ENCODE data around the gene CDK16. TPM values are rescaled to one million over a fixed set of nuclear protein-coding genes. Genes with fewer than 3 reads are reported as not detected.

The CDK16 gene
- polyA plus RNA-seq, 1 of the 3 experiments (the other 2 are of a cell fraction) = 116 TPM

- 28% methylated on average over 2 of the region's 2 CpGs for WGBS (ENCODE audit: low lambda C conversion rate)
- no peak overlapping the region for H3K27ac ChIP-seq (ENCODE audit: low read depth in 2 of 2, low read length in 1 of 2)
- no peak for DNase-seq
- H3K79me2 ChIP-seq (ENCODE audit: insufficient read depth) = no peaks in the 10 kb centered on the region
- TF ChIP-seq, protein P1, sequence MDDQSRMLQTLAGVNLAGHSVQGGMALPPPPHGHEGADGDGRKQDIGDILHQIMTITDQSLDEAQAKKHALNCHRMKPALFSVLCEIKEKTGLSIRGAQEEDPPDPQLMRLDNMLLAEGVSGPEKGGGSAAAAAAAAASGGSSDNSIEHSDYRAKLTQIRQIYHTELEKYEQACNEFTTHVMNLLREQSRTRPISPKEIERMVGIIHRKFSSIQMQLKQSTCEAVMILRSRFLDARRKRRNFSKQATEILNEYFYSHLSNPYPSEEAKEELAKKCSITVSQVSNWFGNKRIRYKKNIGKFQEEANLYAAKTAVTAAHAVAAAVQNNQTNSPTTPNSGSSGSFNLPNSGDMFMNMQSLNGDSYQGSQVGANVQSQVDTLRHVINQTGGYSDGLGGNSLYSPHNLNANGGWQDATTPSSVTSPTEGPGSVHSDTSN (IDR thresholded peaks at IDR 0.05) = no peak
- TF ChIP-seq, protein P2, sequence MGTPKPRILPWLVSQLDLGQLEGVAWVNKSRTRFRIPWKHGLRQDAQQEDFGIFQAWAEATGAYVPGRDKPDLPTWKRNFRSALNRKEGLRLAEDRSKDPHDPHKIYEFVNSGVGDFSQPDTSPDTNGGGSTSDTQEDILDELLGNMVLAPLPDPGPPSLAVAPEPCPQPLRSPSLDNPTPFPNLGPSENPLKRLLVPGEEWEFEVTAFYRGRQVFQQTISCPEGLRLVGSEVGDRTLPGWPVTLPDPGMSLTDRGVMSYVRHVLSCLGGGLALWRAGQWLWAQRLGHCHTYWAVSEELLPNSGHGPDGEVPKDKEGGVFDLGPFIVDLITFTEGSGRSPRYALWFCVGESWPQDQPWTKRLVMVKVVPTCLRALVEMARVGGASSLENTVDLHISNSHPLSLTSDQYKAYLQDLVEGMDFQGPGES (IDR thresholded peaks at IDR 0.05; ENCODE audit: low read depth, low read length) = no peak
- no peak for TF ChIP-seq TAF1 (IDR thresholded peaks at IDR 0.05; ENCODE audit: borderline replicate concordance, low read depth, low read length)
- no peak for TF ChIP-seq RAD21 (IDR thresholded peaks at IDR 0.05; ENCODE audit: low read length)
- TF ChIP-seq, protein P3, sequence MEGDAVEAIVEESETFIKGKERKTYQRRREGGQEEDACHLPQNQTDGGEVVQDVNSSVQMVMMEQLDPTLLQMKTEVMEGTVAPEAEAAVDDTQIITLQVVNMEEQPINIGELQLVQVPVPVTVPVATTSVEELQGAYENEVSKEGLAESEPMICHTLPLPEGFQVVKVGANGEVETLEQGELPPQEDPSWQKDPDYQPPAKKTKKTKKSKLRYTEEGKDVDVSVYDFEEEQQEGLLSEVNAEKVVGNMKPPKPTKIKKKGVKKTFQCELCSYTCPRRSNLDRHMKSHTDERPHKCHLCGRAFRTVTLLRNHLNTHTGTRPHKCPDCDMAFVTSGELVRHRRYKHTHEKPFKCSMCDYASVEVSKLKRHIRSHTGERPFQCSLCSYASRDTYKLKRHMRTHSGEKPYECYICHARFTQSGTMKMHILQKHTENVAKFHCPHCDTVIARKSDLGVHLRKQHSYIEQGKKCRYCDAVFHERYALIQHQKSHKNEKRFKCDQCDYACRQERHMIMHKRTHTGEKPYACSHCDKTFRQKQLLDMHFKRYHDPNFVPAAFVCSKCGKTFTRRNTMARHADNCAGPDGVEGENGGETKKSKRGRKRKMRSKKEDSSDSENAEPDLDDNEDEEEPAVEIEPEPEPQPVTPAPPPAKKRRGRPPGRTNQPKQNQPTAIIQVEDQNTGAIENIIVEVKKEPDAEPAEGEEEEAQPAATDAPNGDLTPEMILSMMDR (IDR thresholded peaks at IDR 0.05) = no peak
- no peak overlapping the region for H2AFZ ChIP-seq (ENCODE audit: low read depth)
- ChIA-PET POLR2A (no interaction called here), CTCF (interaction anchor here (0.5 to 1.0 kb wide), 3 partner anchors 13 to 600 kb away, joined by 3 to 4 read pairs (median 3); no protein-coding TSS in a partner anchor)
- H3K36me3 ChIP-seq (replicated peaks in 1 of 2; ENCODE audit: control insufficient read depth in 1 of 2, insufficient read depth in 2 of 2, low read length in 1 of 2) = peaks cover 0 to 14% of the 10 kb centered on the region in 2 experiments
- no peaks in the 10 kb centered on the region for H4K20me1 ChIP-seq (ENCODE audit: insufficient read depth)
- peaks cover 42% of the 10 kb centered on the region; the same call in 1 of the 2 replicates for H3K27me3 ChIP-seq (ENCODE audit: insufficient read depth)
- no peaks in the 10 kb centered on the region for H3F3A ChIP-seq (replicated peaks; ENCODE audit: insufficient read depth)
- H3K4me1 ChIP-seq (ENCODE audit: control insufficient read depth in 1 of 2, insufficient read depth in 2 of 2, low read depth in 1 of 2, low read length in 1 of 2) = no peaks in the 10 kb centered on the region
- no peaks in the 10 kb centered on the region for H3K9me2 ChIP-seq
- no peaks in the 10 kb centered on the region for H3K9me3 ChIP-seq
- no peak overlapping the region for H3K4me3 ChIP-seq (ENCODE audit: low read depth in 2 of 2, low read length in 1 of 2)
- H3K4me2 ChIP-seq = no peak overlapping the region
- no peak overlapping the region for H3K9ac ChIP-seq
These were observed 41.4 kb upstream of the CDK16 start for GRCh38 chrX:47177079-47177478.

GRCh38 chrX:47178337-47178736, 40.1 kb upstream of the CDK16 start:
- Histone ChIP-seq H3K9me2 (no peaks in the 10 kb centered on the region), H3K4me2 (no peak overlapping the region), H3K36me3 (replicated peaks in 1 of 2; ENCODE audit: control insufficient read depth in 1 of 2, insufficient read depth in 2 of 2, low read length in 1 of 2) (peaks cover 0 to 16% of the 10 kb centered on the region in 2 experiments), H3K4me1 (ENCODE audit: control insufficient read depth in 1 of 2, insufficient read depth in 2 of 2, low read depth in 1 of 2, low read length in 1 of 2) (no peaks in the 10 kb centered on the region), H3K27me3 (ENCODE audit: insufficient read depth) (peaks cover 43% of the 10 kb centered on the region; the same call in 1 of the 2 replicates), H4K20me1 (ENCODE audit: insufficient read depth) (no peaks in the 10 kb centered on the region), H3K27ac (ENCODE audit: low read depth in 2 of 2, low read length in 1 of 2) (no peak overlapping the region), H3K9me3 (no peaks in the 10 kb centered on the region), H3F3A (replicated peaks; ENCODE audit: insufficient read depth) (no peaks in the 10 kb centered on the region), H2AFZ (ENCODE audit: low read depth) (no peak overlapping the region), H3K79me2 (ENCODE audit: insufficient read depth) (no peaks in the 10 kb centered on the region), H3K9ac (no peak overlapping the region), H3K4me3 (ENCODE audit: low read depth in 2 of 2, low read length in 1 of 2) (no peak overlapping the region)
- CTCF ChIA-PET = interaction anchor here (0.9 kb wide), 1 partner anchor 345 kb away, joined by 5 read pairs; no protein-coding TSS in a partner anchor
- POLR2A ChIA-PET = no interaction called here
- no peak for TF ChIP-seq YY1 (IDR thresholded peaks at IDR 0.05; ENCODE audit: low read depth)
- TF ChIP-seq CHD2 (IDR thresholded peaks at IDR 0.05; ENCODE audit: low read length, partially characterized antibody) = no peak
- TF ChIP-seq, protein P4, sequence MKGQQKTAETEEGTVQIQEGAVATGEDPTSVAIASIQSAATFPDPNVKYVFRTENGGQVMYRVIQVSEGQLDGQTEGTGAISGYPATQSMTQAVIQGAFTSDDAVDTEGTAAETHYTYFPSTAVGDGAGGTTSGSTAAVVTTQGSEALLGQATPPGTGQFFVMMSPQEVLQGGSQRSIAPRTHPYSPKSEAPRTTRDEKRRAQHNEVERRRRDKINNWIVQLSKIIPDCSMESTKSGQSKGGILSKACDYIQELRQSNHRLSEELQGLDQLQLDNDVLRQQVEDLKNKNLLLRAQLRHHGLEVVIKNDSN (IDR thresholded peaks at IDR 0.05; ENCODE audit: borderline replicate concordance, low read depth) = no peak
- no peak for TF ChIP-seq FOXM1 (IDR thresholded peaks at IDR 0.05; ENCODE audit: low read depth)
- TF ChIP-seq FOSL2 (IDR thresholded peaks at IDR 0.05; ENCODE audit: borderline replicate concordance, low read depth) = no peak
- no peak for TF ChIP-seq MEF2A (IDR thresholded peaks at IDR 0.05; ENCODE audit: borderline replicate concordance, low read depth)
- no peak for TF ChIP-seq TCF12 (IDR thresholded peaks at IDR 0.05)
- TF ChIP-seq EZH2phosphoT487 (IDR thresholded peaks at IDR 0.05; ENCODE audit: borderline replicate concordance, low read depth) = no peak
- TF ChIP-seq RXRA (IDR thresholded peaks at IDR 0.05; ENCODE audit: borderline replicate concordance, low read depth) = no peak
- TF ChIP-seq, protein P3 (IDR thresholded peaks at IDR 0.05) = no peak
- TF ChIP-seq NRF1 (IDR thresholded peaks at IDR 0.05; ENCODE audit: low read depth, low read length) = no peak
- TF ChIP-seq POLR2AphosphoS5 (IDR thresholded peaks at IDR 0.05; ENCODE audit: low read depth, low read length) = no peak
- no peak for TF ChIP-seq MAX (IDR thresholded peaks at IDR 0.05; ENCODE audit: low read depth)
- no peak for TF ChIP-seq ELF1 (IDR thresholded peaks at IDR 0.05)
- no peak for TF ChIP-seq NFIC (IDR thresholded peaks at IDR 0.05; ENCODE audit: borderline replicate concordance)
- WGBS (ENCODE audit: low lambda C conversion rate) = 63% methylated on average over 5 of the region's 5 CpGs
- DNase-seq = no peak

All from SK-N-SH (cell line).